H1 (cell line): ENCODE results near the gene RHOXF2B. TPM values are rescaled to one million over a fixed set of nuclear protein-coding genes. Genes with fewer than 3 reads are reported as not detected.

ENCODE experiments used
- NRF1 ChIP-seq: IDR thresholded peaks from 2 replicates; pipeline ENCODE4 v1.6.1; 2011; ENCODE audit warnings: mild to moderate bottlenecking, low read depth, low read length, improper control_type of control experiment
- SP2 ChIP-seq: IDR thresholded peaks from 2 replicates; pipeline ENCODE4 v1.6.1; 2012; ENCODE audit warnings: mild to moderate bottlenecking, low read length, inconsistent platforms
- SRF ChIP-seq: IDR thresholded peaks from 2 replicates; pipeline ENCODE4 v1.6.1; 2011; ENCODE audit warnings: mild to moderate bottlenecking, low read depth, low read length, moderate library complexity
- polyA plus RNA-seq, 7 experiments: library from polyadenylated mRNA; depleted of rRNA in 3 of 7; stranded (reverse) in 5 of 7; unstranded in 2 of 7; fragments of >200 nt in 5 of 7; fragments of 200-250 nt in 2 of 7; gene quantifications; 1 replicate in 5 of 7; 2 replicates in 1 of 7; 4 replicates in 1 of 7; pipeline versions ENCODE4 v1.2.1 to v1.2.3, GENCODE V29; 2011 to 2013; ENCODE audit warnings: missing spikeins in 2 of 7, mixed read lengths in 2 of 7
- total RNA-seq: library from RNA; stranded (reverse); fragmentation: NEBNext Ultra II Directional; extraction: Animal tissue kit (Norgen Biotek cat#: 25700); gene quantifications from 2 replicates; pipeline ENCODE4 v1.2.1, GENCODE V29; 2021
- TF ChIP-seq, protein P1 (sequence below): fragments of 300-600 bp; sonication (generic); IDR thresholded peaks from 2 replicates; pipeline ENCODE4 v1.7.1; 2012; ENCODE audit warnings: low read length, moderate library complexity, mild to moderate bottlenecking, inconsistent platforms; ENCODE audit not compliant: insufficient replicate concordance

The RHOXF2B gene
- total and polyA plus RNA-seq, 2 of the 8 experiments (the other 6 are each of a cell fraction or from before 2014, with no cell fraction given) = not detected

DNA sequence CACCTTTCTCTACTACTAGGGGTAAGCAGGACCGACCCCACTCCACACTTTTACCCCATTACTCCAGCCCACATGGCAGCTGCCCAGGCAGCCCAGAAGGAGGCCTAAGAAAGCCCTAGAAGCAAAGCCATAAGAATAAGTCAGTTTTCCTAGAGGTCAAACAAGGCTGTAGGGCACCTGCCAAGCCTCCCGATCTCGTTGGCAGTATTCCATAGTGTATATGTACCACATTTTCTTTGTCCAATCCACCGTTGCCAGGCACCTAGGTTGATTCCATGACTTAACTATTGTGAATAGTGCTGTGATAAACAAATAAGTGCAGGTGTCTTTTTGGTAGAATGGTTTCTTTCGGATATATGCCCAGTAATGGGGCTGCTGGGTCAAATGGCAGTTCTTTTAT lies 54.2 kb downstream of the RHOXF2B start (continued):
- TF ChIP-seq, protein P1, sequence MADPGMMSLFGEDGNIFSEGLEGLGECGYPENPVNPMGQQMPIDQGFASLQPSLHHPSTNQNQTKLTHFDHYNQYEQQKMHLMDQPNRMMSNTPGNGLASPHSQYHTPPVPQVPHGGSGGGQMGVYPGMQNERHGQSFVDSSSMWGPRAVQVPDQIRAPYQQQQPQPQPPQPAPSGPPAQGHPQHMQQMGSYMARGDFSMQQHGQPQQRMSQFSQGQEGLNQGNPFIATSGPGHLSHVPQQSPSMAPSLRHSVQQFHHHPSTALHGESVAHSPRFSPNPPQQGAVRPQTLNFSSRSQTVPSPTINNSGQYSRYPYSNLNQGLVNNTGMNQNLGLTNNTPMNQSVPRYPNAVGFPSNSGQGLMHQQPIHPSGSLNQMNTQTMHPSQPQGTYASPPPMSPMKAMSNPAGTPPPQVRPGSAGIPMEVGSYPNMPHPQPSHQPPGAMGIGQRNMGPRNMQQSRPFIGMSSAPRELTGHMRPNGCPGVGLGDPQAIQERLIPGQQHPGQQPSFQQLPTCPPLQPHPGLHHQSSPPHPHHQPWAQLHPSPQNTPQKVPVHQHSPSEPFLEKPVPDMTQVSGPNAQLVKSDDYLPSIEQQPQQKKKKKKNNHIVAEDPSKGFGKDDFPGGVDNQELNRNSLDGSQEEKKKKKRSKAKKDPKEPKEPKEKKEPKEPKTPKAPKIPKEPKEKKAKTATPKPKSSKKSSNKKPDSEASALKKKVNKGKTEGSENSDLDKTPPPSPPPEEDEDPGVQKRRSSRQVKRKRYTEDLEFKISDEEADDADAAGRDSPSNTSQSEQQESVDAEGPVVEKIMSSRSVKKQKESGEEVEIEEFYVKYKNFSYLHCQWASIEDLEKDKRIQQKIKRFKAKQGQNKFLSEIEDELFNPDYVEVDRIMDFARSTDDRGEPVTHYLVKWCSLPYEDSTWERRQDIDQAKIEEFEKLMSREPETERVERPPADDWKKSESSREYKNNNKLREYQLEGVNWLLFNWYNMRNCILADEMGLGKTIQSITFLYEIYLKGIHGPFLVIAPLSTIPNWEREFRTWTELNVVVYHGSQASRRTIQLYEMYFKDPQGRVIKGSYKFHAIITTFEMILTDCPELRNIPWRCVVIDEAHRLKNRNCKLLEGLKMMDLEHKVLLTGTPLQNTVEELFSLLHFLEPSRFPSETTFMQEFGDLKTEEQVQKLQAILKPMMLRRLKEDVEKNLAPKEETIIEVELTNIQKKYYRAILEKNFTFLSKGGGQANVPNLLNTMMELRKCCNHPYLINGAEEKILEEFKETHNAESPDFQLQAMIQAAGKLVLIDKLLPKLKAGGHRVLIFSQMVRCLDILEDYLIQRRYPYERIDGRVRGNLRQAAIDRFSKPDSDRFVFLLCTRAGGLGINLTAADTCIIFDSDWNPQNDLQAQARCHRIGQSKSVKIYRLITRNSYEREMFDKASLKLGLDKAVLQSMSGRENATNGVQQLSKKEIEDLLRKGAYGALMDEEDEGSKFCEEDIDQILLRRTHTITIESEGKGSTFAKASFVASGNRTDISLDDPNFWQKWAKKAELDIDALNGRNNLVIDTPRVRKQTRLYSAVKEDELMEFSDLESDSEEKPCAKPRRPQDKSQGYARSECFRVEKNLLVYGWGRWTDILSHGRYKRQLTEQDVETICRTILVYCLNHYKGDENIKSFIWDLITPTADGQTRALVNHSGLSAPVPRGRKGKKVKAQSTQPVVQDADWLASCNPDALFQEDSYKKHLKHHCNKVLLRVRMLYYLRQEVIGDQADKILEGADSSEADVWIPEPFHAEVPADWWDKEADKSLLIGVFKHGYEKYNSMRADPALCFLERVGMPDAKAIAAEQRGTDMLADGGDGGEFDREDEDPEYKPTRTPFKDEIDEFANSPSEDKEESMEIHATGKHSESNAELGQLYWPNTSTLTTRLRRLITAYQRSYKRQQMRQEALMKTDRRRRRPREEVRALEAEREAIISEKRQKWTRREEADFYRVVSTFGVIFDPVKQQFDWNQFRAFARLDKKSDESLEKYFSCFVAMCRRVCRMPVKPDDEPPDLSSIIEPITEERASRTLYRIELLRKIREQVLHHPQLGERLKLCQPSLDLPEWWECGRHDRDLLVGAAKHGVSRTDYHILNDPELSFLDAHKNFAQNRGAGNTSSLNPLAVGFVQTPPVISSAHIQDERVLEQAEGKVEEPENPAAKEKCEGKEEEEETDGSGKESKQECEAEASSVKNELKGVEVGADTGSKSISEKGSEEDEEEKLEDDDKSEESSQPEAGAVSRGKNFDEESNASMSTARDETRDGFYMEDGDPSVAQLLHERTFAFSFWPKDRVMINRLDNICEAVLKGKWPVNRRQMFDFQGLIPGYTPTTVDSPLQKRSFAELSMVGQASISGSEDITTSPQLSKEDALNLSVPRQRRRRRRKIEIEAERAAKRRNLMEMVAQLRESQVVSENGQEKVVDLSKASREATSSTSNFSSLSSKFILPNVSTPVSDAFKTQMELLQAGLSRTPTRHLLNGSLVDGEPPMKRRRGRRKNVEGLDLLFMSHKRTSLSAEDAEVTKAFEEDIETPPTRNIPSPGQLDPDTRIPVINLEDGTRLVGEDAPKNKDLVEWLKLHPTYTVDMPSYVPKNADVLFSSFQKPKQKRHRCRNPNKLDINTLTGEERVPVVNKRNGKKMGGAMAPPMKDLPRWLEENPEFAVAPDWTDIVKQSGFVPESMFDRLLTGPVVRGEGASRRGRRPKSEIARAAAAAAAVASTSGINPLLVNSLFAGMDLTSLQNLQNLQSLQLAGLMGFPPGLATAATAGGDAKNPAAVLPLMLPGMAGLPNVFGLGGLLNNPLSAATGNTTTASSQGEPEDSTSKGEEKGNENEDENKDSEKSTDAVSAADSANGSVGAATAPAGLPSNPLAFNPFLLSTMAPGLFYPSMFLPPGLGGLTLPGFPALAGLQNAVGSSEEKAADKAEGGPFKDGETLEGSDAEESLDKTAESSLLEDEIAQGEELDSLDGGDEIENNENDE = no peak
- TF ChIP-seq SP2 (no peak), NRF1 (no peak), SRF (no peak)
- TF ChIP-seq, all 59 proteins: peak for 0
